K562 (cell line): ENCODE data around the gene PCBP2. TPM values are rescaled to one million over a fixed set of nuclear protein-coding genes. Genes with fewer than 3 reads are reported as not detected.

Source experiments
- ATAC-seq: fragments of 200-7000 bp; cut with Tn5 transposase; 3 replicates; pipeline ENCODE4 v1.9.1; 2020; ENCODE audit warnings: moderate library complexity
- BruUV-seq: library from RNA; stranded (reverse); fragments of 400-500 nt; replicated peaks from 2 replicates; lab custom pipeline; 2021; lab: Mats Ljungman, UMichigan
- CTCF ChIA-PET: fragments of 300-600 bp; formaldehyde crosslinking; extraction: SDS; loops from one replicate; lab custom pipeline; 2021; ENCODE audit warnings: low intra/inter-chr PET ratio; lab: Yijun Ruan, JAX
- POLR2A ChIA-PET: fragments of 300-600, 350-650 bp; sonication (Branson Sonifier 250); formaldehyde crosslinking; extraction: SDS; loops from one replicate; lab custom pipeline; 2021; ENCODE audit warnings: antibody characterized with exemption, inconsistent platforms; lab: Yijun Ruan, JAX
- DNase-seq, 4 experiments: peaks; one replicate each; pipeline versions ENCODE4 v3.0.0 to v3.0.0-alpha.2; 2011 to 2018; ENCODE audit warnings: low spot score in 3 of 4, mixed read lengths in 3 of 4; ENCODE audit errors: extremely low read depth in 1 of 4
- FAIRE-seq: peaks from 2 replicates; lab custom pipeline; 2011; peaks lifted over from hg19 to GRCh38; lab: Jason Lieb, UNC
- H2AFZ ChIP-seq: 2 replicates; pipeline ENCODE4 v1.6.0; 2011; ENCODE audit warnings: low read depth, low read length, control low read depth, inconsistent platforms
- H3K27ac ChIP-seq: fragments of 200-600 bp; 3 replicates; pipeline ENCODE4 v1.8.0; 2011; ENCODE audit warnings: low read depth, mild to moderate bottlenecking, control low read depth, inconsistent platforms, low read length, moderate library complexity, mixed read lengths; ENCODE audit errors: extremely low read depth
- H3K27me3 ChIP-seq, 2 experiments: fragments of 300-600 bp in 1 of 2; 2 replicates in 1 of 2; 3 replicates in 1 of 2; pipeline versions ENCODE4 v1.6.0 to v1.8.0; 2011; ENCODE audit warnings: inconsistent platforms in 2 of 2, low read length in 2 of 2, mild to moderate bottlenecking in 1 of 2, mixed read lengths in 1 of 2, moderate library complexity in 1 of 2; ENCODE audit not compliant: control insufficient read depth in 2 of 2, insufficient read depth in 2 of 2
- H3K36me3 ChIP-seq: fragments of 300-600 bp; 3 replicates; pipeline ENCODE4 v1.8.0; 2011; ENCODE audit warnings: mild to moderate bottlenecking, low read length, inconsistent platforms; ENCODE audit not compliant: control insufficient read depth, insufficient read depth
- H3K4me1 ChIP-seq, 2 experiments: fragments of 200-600 bp in 1 of 2; replicated peaks in 1 of 2; 2 replicates in 1 of 2; 3 replicates in 1 of 2; pipeline versions ENCODE4 v1.5.1 to v1.8.0; 2011; ENCODE audit warnings: inconsistent platforms in 2 of 2, low read length in 2 of 2, mild to moderate bottlenecking in 1 of 2, mixed read lengths in 1 of 2, moderate library complexity in 1 of 2; ENCODE audit not compliant: control insufficient read depth in 2 of 2, insufficient read depth in 2 of 2
- H3K4me2 ChIP-seq: 2 replicates; pipeline ENCODE4 v1.6.1; 2011; ENCODE audit warnings: low read length, control low read depth, inconsistent platforms, mixed read lengths; ENCODE audit not compliant: insufficient read depth
- H3K4me3 ChIP-seq: fragments of 200-600 bp; sonication (generic), shearing (Covaris generic); 2 replicates; pipeline ENCODE4 v1.5.1; 2016; ENCODE audit warnings: control low read depth, inconsistent platforms
- H3K79me2 ChIP-seq: fragments of 200-600 bp; 3 replicates; pipeline ENCODE4 v1.8.0; 2011; ENCODE audit warnings: low read length, inconsistent platforms; ENCODE audit not compliant: control insufficient read depth, insufficient read depth
- H3K9ac ChIP-seq, 2 experiments: 2 replicates each; pipeline versions ENCODE4 v1.6.0 to v1.6.1; 2011; ENCODE audit warnings: low read depth in 2 of 2, low read length in 2 of 2, control low read depth in 1 of 2, inconsistent platforms in 1 of 2, mild to moderate bottlenecking in 1 of 2, mixed read lengths in 1 of 2; ENCODE audit not compliant: insufficient read depth in 1 of 2
- H3K9me1 ChIP-seq: one replicate; pipeline ENCODE4 v1.6.0; 2011; ENCODE audit warnings: inconsistent platforms, mild to moderate bottlenecking, low read length, moderate library complexity; ENCODE audit not compliant: control insufficient read depth, insufficient read depth
- H3K9me3 ChIP-seq: replicated peaks from 2 replicates; pipeline ENCODE4 v1.5.1; 2011; ENCODE audit warnings: low read depth, low read length, inconsistent platforms; ENCODE audit not compliant: control insufficient read depth, insufficient read depth
- H4K20me1 ChIP-seq: replicated peaks from 2 replicates; pipeline ENCODE4 v1.6.1; 2011; ENCODE audit warnings: low read length, inconsistent platforms, mixed read lengths; ENCODE audit not compliant: control insufficient read depth, insufficient read depth
- BRCA1 ChIP-seq, 2 experiments: fragments of 450-650 bp in 1 of 2; sonication (generic) in 1 of 2; formaldehyde crosslinking in 1 of 2; IDR thresholded peaks; 2 replicates each; pipeline versions ENCODE4 v1.5.0 to v1.6.1; 2017 to 2020; ENCODE audit warnings: mild to moderate bottlenecking in 1 of 2, missing genetic modification reagents in 1 of 2
- CHD7 ChIP-seq: fragments of 200-600 bp; sonication (generic); IDR thresholded peaks from one replicate; pipeline ENCODE4 v1.6.1; 2012; ENCODE audit warnings: mild to moderate bottlenecking, low read depth, low read length, inconsistent platforms
- DIDO1 ChIP-seq: fragments of 450-650 bp; IDR thresholded peaks from 2 replicates; pipeline ENCODE4 v1.6.1; 2016; ENCODE audit warnings: low read depth, missing biosample characterization, missing genetic modification characterization
- KLF13 ChIP-seq: fragments of 450-650 bp; IDR thresholded peaks from 2 replicates; pipeline ENCODE4 v1.6.1; 2016; ENCODE audit warnings: missing genetic modification characterization, low read depth, mild to moderate bottlenecking, missing compliant biosample characterization, moderate library complexity, borderline replicate concordance
- SFPQ ChIP-seq: fragments of 200-400 bp; formaldehyde crosslinking; IDR thresholded peaks from 2 replicates; pipeline ENCODE4 v1.6.1; 2017; ENCODE audit warnings: mild to moderate bottlenecking, low read depth, low read length, moderate library complexity
- SMAD2 ChIP-seq: fragments of 150-350 bp; IDR thresholded peaks from 2 replicates; pipeline ENCODE4 v1.6.1; 2014; ENCODE audit warnings: low read depth, mild to moderate bottlenecking, low read length
- ZNF589 ChIP-seq: fragments of 200-800 bp; sonication (Bioruptor generic); IDR thresholded peaks from 2 replicates; pipeline ENCODE4 v1.6.1; 2016; ENCODE audit warnings: low read depth, missing genetic modification characterization, missing compliant biosample characterization
- WGBS: fragments of 100-300 bp; shearing (Covaris generic); methylation state at CpG from one replicate; pipeline ENCODE4 v1.1.6; 2016; ENCODE audit warnings: low coverage, mixed read lengths; ENCODE audit not compliant: insufficient coverage; ENCODE audit errors: missing lambda C conversion rate; 5-methylcytosine and 5-hydroxymethylcytosine counted together
- in situ Hi-C: fragments of 300-500 bp; cut with MboI; formaldehyde crosslinking; loops from 4 replicates; pipeline ENCODE4 v1.15.0; 2018; ENCODE audit warnings: inconsistent platforms, mixed read lengths
- intact Hi-C: fragments of 100-400 bp; cut with micrococcal nuclease; formaldehyde crosslinking; loops from 2 replicates; pipeline ENCODE4 v1.14.2; 2022
- polyA plus RNA-seq, 8 experiments: library from polyadenylated mRNA; depleted of rRNA in 4 of 8; stranded (reverse) in 5 of 8; unstranded in 3 of 8; fragments of >200 nt; fragmentation: Nextera tagmentation in 2 of 8; fragmentation: Illumina TruSeq in 1 of 8; extraction: Ambion mirVana in 2 of 8; extraction: Trizol in 1 of 8; gene quantifications; 2 replicates each; pipeline versions ENCODE4 v1.2.1 to v1.2.3, GENCODE V29; 2011 to 2014; ENCODE audit warnings: inconsistent platforms in 1 of 8, missing spikeins in 1 of 8
- total RNA-seq, 7 experiments: library from RNA; depleted of rRNA in 6 of 7; stranded (reverse); fragments of >200 nt in 6 of 7; fragmentation: Illumina TruSeq in 2 of 7; extraction: Trizol in 2 of 7; gene quantifications; 2 replicates each; pipeline versions ENCODE4 v1.2.1 to v1.2.3, GENCODE V29; 2011 to 2021; ENCODE audit warnings: low replicate concordance in 1 of 7

The PCBP2 gene
- total and polyA plus RNA-seq, 9 of the 15 experiments (the other 6 are each of a cell fraction or from before 2014, with no cell fraction given): 137 to 831 (median 328) TPM

- FAIRE-seq: no peak
- DNase-seq: no peak
- BruUV-seq: no TSS peak
- WGBS: 96% methylated on average over 10 of the region's 10 CpGs
- peaks cover 18 to 25% of the 10 kb centered on the region in 2 experiments; a peak in 4 of 5 replicates for H3K4me1 ChIP-seq
- H3K79me2 ChIP-seq: peaks cover 24% of the 10 kb centered on the region
- no peaks in the 10 kb centered on the region for H3K27me3 ChIP-seq
- no peaks in the 10 kb centered on the region for H3K9me3 ChIP-seq
- H3K36me3 ChIP-seq: peaks cover 44% of the 10 kb centered on the region; the same call in 2 of the 3 replicates
- H3K27ac ChIP-seq: no peak overlapping the region
- in situ Hi-C loops (loop anchor here (10.0 kb wide), 1 partner anchor 180 kb away; the partner anchor contains the start of gene AAAS), intact Hi-C loops (loop anchor here (5.0 to 10.0 kb wide), 2 partner anchors 83 to 440 kb away; partner anchors contain the start of gene AMHR2)
- peak overlapping the region in 1 of 2 experiments; percentile 2; a peak in 2 of 4 replicates for H3K9ac ChIP-seq
- no peaks in the 10 kb centered on the region for H4K20me1 ChIP-seq
- no peak overlapping the region for H3K4me3 ChIP-seq
- POLR2A ChIA-PET: interaction anchor here (0.9 to 1.1 kb wide), 2 partner anchors 11 kb away, joined by 3 read pairs; no protein-coding TSS in a partner anchor
- H3K9me1 ChIP-seq: no peaks in the 10 kb centered on the region
- no peak overlapping the region for H3K4me2 ChIP-seq
- CTCF ChIA-PET: no interaction called here
- no peak overlapping the region for H2AFZ ChIP-seq
- no peak for ATAC-seq
- no peak for TF ChIP-seq KLF13 (tag)
- TF ChIP-seq ZNF589: no peak
- TF ChIP-seq BRCA1 (IDR thresholded peaks at IDR 0.05): no peak
- TF ChIP-seq BRCA1 (CRISPR knock-in tag; IDR thresholded peaks at IDR 0.05): no peak
- TF ChIP-seq SMAD2: no peak
- no peak for TF ChIP-seq DIDO1 (tag)
- no peak for TF ChIP-seq SFPQ
- no peak for TF ChIP-seq CHD7
These were observed 53.2 kb downstream of the PCBP2 start for GRCh38 chr12:53505086-53505485.
